Neuronal stem cell (in vitro differentiated cells): ENCODE results near the gene IMP3.
A peak's percentile ranks its signal among the peaks of the same experiment; 100 is the strongest.

Experiments used
- DNase-seq: peaks from one replicate; pipeline ENCODE4 v3.0.0-alpha.2; 2013; ENCODE audit warnings: low spot score
- H2AFZ ChIP-seq: one replicate; pipeline ENCODE4 v1.6.1; 2013; ENCODE audit warnings: mild to moderate bottlenecking, low read length, inconsistent platforms
- H2AK5ac ChIP-seq: 2 replicates; pipeline ENCODE4 v1.6.1; 2013; ENCODE audit warnings: low read depth, mild to moderate bottlenecking, inconsistent platforms, low read length, moderate library complexity, mixed read lengths
- H2BK120ac ChIP-seq: 2 replicates; pipeline ENCODE4 v1.6.1; 2013; ENCODE audit warnings: low read depth, mild to moderate bottlenecking, inconsistent platforms, low read length, moderate library complexity, mixed read lengths
- H2BK12ac ChIP-seq: one replicate; pipeline ENCODE4 v1.6.1; 2013; ENCODE audit warnings: low read length, inconsistent platforms
- H2BK15ac ChIP-seq: 2 replicates; pipeline ENCODE4 v1.6.1; 2013; ENCODE audit warnings: mild to moderate bottlenecking, low read length, inconsistent platforms, mixed read lengths
- H2BK5ac ChIP-seq: one replicate; pipeline ENCODE4 v1.6.1; 2013; ENCODE audit warnings: inconsistent platforms, mild to moderate bottlenecking, low read length, moderate library complexity
- H3K14ac ChIP-seq: one replicate; pipeline ENCODE4 v1.6.1; 2013; ENCODE audit warnings: low read length, inconsistent platforms
- H3K18ac ChIP-seq: 2 replicates; pipeline ENCODE4 v1.6.1; 2013; ENCODE audit warnings: low read length, inconsistent platforms
- H3K23ac ChIP-seq: 2 replicates; pipeline ENCODE4 v1.6.1; 2013; ENCODE audit warnings: low read depth, mild to moderate bottlenecking, mixed read lengths, low read length, inconsistent platforms; ENCODE audit not compliant: poor library complexity
- H3K27ac ChIP-seq: replicated peaks from 3 replicates; pipeline ENCODE4 v1.5.1; 2013; ENCODE audit warnings: low read length, inconsistent platforms
- H3K27me3 ChIP-seq, 3 experiments: 2 replicates each; pipeline ENCODE4 v1.6.1; 2013; ENCODE audit warnings: low read length in 3 of 3, mild to moderate bottlenecking in 2 of 3, inconsistent platforms in 1 of 3, low read depth in 1 of 3, mixed read lengths in 1 of 3, moderate library complexity in 1 of 3; ENCODE audit not compliant: control insufficient read depth in 3 of 3, insufficient read depth in 3 of 3
- H3K36me3 ChIP-seq, 2 donors: replicated peaks in 1 of 2; 2 replicates each; pipeline ENCODE4 v1.6.1; 2013; ENCODE audit warnings: low read length in 2 of 2; ENCODE audit not compliant: control insufficient read depth in 2 of 2, insufficient read depth in 2 of 2
- H3K4ac ChIP-seq: 2 replicates; pipeline ENCODE4 v1.6.1; 2013; ENCODE audit warnings: inconsistent platforms, mild to moderate bottlenecking, low read length, moderate library complexity
- H3K4me1 ChIP-seq, 2 donors: 1 replicate in 1 of 2; 2 replicates in 1 of 2; pipeline ENCODE4 v1.6.1; 2013; ENCODE audit warnings: low read length in 2 of 2, low read depth in 1 of 2; ENCODE audit not compliant: control insufficient read depth in 2 of 2, insufficient read depth in 1 of 2
- H3K4me2 ChIP-seq: one replicate; pipeline ENCODE4 v1.6.1; 2013; ENCODE audit warnings: mild to moderate bottlenecking, low read length, inconsistent platforms; ENCODE audit not compliant: insufficient read depth, poor library complexity, severe bottlenecking
- H3K4me3 ChIP-seq, 2 donors: 2 replicates each; pipeline ENCODE4 v1.5.1; 2013; ENCODE audit warnings: low read length in 2 of 2, mild to moderate bottlenecking in 2 of 2, inconsistent platforms in 1 of 2, moderate library complexity in 1 of 2
- H3K79me1 ChIP-seq: one replicate; pipeline ENCODE4 v1.6.1; 2013; ENCODE audit warnings: low read depth, mild to moderate bottlenecking, inconsistent platforms, low read length, moderate library complexity
- H3K9ac ChIP-seq: one replicate; pipeline ENCODE4 v1.6.1; 2013; ENCODE audit warnings: mild to moderate bottlenecking, low read depth, low read length, inconsistent platforms; ENCODE audit not compliant: poor library complexity
- H3K9me3 ChIP-seq, 2 donors: replicated peaks in 1 of 2; 2 replicates each; pipeline versions ENCODE3 to v1.6.1; 2013; ENCODE audit warnings: low read length in 2 of 2, mild to moderate bottlenecking in 2 of 2, inconsistent platforms in 1 of 2, low read depth in 1 of 2, mixed read lengths in 1 of 2, moderate library complexity in 1 of 2; ENCODE audit not compliant: control insufficient read depth in 2 of 2, insufficient read depth in 1 of 2
- H4K8ac ChIP-seq: one replicate; pipeline ENCODE4 v1.6.1; 2013; ENCODE audit warnings: low read depth, mild to moderate bottlenecking, inconsistent platforms, low read length, moderate library complexity
- H4K91ac ChIP-seq: one replicate; pipeline ENCODE4 v1.6.1; 2013; ENCODE audit warnings: low read length, low read depth, mild to moderate bottlenecking, inconsistent platforms; ENCODE audit not compliant: poor library complexity
- WGBS, 2 donors: extraction: QIAGEN DNeasy Blood & Tissue Kit; methylation state at CpG; one replicate each; pipeline ENCODE4 v1.1.7; 2013; ENCODE audit warnings: missing lambda C conversion rate in 2 of 2, mixed read lengths in 1 of 2; ENCODE audit not compliant: insufficient read length in 2 of 2, insufficient replicate concordance in 1 of 2; ENCODE audit errors: extremely low coverage in 2 of 2; 5-methylcytosine and 5-hydroxymethylcytosine counted together

IMP3 gene

DNA sequence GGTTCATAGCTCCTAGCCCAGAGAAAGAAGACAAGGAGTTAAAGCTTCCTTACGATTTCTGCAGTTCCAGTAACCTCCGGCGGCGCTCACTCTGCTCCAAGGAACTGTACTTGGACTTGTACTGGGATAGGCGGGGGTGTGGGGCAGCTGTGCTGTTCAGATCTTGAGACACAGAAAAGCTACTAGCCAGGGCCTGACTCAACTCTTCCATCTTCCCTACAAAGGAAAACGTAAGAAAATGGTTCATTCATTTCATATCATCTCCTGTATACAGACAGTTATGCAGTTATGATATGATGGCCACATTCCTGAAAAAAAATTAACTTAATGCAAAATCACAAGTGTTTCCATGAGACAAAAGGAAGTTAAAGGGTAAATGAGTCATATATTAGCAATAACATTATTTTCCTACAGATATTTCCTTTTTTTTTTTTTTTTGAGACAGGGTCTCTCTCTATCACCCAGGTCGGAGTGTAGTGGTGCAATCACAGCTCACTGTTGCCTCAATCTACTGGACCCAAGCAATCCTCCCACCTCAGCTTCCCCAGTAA is 19.1 kb downstream of the IMP3 start:
- Histone ChIP-seq H3K27ac (peak overlapping the region; percentile 10), H4K91ac (no peak overlapping the region), H2BK120ac (no peak overlapping the region), H2BK15ac (no peak overlapping the region), H4K8ac (no peak overlapping the region), H2BK5ac (no peak overlapping the region), H3K18ac (no peak overlapping the region), H3K4me1 (no peaks in the 10 kb centered on the region), H3K79me1 (no peaks in the 10 kb centered on the region), H3K4ac (no peak overlapping the region), H2AK5ac (no peak overlapping the region), H2AFZ (no peak overlapping the region), H3K27me3 (no peaks in the 10 kb centered on the region), H2BK12ac (no peak overlapping the region), H3K23ac (no peak overlapping the region), H3K36me3 (peaks cover 8 to 47% of the 10 kb centered on the region in 2 donors), H3K4me3 (no peak overlapping the region), H3K9me3 (no peaks in the 10 kb centered on the region), H3K4me2 (no peak overlapping the region), H3K14ac (no peak overlapping the region), H3K9ac (no peak overlapping the region)
- DNase-seq, result no peak
- WGBS, 2 donors, result no CpG with 5 or more reads among the region's 7 CpGs

DNA sequence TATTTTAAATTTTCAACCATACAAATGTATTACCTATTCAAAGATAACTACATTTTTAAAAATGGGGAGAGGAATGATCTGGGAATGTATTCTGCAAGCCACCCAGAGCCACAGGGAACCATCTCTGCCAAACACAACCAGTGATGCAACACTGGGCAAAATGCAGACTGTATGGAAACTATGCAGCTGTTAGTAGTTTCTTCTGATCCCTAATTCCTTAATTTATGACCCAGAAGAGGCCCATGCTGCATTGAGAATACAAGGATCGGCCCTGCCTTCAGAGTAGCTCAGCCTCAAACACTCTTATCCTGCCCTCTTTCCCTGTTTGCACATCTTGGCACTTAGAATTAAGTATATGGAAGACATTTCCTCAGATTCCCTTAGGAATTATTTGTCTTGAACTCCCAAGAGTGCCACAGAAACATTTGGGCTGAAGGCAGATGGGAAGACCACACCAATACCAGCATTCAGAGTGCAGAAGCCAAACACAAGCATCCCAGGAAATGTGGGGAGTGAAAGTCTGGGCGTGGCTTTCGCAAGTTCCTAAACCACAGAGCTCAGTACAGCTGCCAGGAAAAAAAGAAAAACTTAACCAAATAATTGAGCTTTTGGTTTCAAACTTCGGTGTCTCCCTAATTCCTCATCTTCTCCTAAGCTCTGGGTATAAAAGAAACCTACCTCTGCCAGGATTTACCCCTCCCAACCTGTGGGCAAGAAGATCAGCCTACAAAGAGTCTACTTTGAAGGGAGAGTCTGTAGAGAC is 19.8 kb downstream of the IMP3 start:
- no peak overlapping the region for H4K91ac ChIP-seq
- H2BK12ac ChIP-seq, result no peak overlapping the region
- H4K8ac ChIP-seq, result no peak overlapping the region
- H3K4me3 ChIP-seq, result no peak overlapping the region
- H3K36me3 ChIP-seq, result peaks cover 10 to 52% of the 10 kb centered on the region in 2 donors
- H2BK5ac ChIP-seq, result no peak overlapping the region
- H3K9me3 ChIP-seq, result no peaks in the 10 kb centered on the region
- no peak overlapping the region for H3K27ac ChIP-seq
- H3K14ac ChIP-seq, result no peak overlapping the region
- no peak overlapping the region for H2BK15ac ChIP-seq
- H3K79me1 ChIP-seq, result no peaks in the 10 kb centered on the region
- no peak overlapping the region for H3K23ac ChIP-seq
- no peak overlapping the region for H2AK5ac ChIP-seq
- H3K27me3 ChIP-seq, result no peaks in the 10 kb centered on the region
- H3K4me2 ChIP-seq, result no peak overlapping the region
- no CpG with 5 or more reads among the region's 4 CpGs for WGBS, 2 donors
- no peak overlapping the region for H3K18ac ChIP-seq
- no peaks in the 10 kb centered on the region for H3K4me1 ChIP-seq
- DNase-seq, result no peak
- no peak overlapping the region for H2AFZ ChIP-seq
- no peak overlapping the region for H2BK120ac ChIP-seq
- no peak overlapping the region for H3K4ac ChIP-seq
- no peak overlapping the region for H3K9ac ChIP-seq

DNA sequence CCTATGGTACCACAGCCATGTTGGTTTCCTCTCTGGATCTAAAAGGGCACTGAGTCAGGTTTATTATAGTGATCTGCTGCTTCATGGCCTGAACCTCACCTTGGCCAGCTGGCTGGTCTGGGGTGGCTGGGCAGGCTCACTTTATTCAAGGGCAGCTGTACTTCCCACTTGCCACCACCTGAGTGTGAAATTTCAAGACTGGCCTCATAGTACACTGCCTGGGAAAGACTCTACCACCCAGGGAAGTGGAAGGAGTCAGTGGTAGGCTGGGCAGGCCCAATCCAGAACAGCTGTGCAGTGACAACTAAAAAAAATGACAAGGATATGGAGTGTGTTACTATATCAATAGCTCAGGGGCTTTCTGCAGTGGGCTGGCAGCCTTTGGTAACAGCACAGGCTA is 23.3 kb downstream of the IMP3 start:
- H3K27me3 ChIP-seq, result no peaks in the 10 kb centered on the region
- H3K27ac ChIP-seq, result no peak overlapping the region
- H2BK120ac ChIP-seq, result no peak overlapping the region
- no peak overlapping the region for H3K4me3 ChIP-seq
- no peak overlapping the region for H2AK5ac ChIP-seq
- DNase-seq, result no peak
- no peak overlapping the region for H3K9ac ChIP-seq
- H4K8ac ChIP-seq, result no peak overlapping the region
- no peak overlapping the region for H3K4ac ChIP-seq
- H3K36me3 ChIP-seq, result peaks cover 11 to 81% of the 10 kb centered on the region in 2 donors
- H2AFZ ChIP-seq, result no peak overlapping the region
- no peak overlapping the region for H4K91ac ChIP-seq
- no peak overlapping the region for H3K4me2 ChIP-seq
- no peak overlapping the region for H2BK12ac ChIP-seq
- no peak overlapping the region for H3K14ac ChIP-seq
- no peaks in the 10 kb centered on the region for H3K4me1 ChIP-seq
- H2BK5ac ChIP-seq, result no peak overlapping the region
- H3K9me3 ChIP-seq, result no peaks in the 10 kb centered on the region
- no peak overlapping the region for H3K18ac ChIP-seq
- no peaks in the 10 kb centered on the region for H3K79me1 ChIP-seq
- no peak overlapping the region for H2BK15ac ChIP-seq
- H3K23ac ChIP-seq, result no peak overlapping the region

DNA sequence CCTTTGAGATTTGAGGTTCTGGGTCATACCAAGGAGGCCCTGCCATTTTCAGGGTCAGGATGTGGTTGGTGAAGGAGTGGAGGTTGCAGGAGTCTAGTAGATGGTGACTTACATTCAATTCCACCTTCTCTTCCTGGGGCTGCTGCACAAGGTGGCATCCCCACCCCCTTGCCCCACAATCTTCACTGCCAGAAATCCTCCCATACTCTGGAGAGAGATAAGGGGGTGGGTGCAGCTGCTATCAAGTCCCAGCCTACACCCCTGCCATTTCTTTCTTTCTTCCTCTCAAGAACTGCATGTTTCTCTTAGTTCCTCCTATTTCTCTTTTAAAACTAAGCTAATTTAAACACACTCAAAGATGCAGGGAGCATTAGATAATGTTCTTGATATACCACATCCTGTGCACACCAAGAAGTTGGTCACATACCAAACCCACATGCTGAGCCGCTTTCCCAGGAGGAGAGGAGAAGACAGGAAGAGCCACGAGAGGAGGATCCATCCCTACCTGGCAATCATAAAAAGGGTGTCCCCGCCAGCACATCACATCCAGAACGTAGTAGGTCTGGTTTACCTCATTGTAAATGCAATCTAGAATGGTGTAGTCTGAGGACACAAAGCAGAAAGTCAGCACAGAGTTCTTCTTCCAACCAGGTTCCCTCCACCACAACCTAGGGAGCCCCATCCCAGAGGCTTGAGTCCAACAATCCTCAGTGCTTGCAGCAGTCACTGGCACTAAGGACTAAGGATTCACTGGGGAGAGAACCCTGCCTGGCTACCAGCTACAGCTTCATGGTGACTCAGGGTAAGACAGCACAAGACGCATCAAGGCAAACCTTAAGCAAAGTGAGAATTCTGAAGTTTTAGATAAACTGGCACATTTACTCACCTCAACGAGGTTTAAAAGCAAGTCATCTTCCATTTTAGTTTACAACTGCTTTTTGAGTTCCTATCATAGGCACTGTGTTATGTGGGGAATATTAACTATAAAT is 33.0 kb downstream of the IMP3 start:
- Histone ChIP-seq H3K27me3 (no peaks in the 10 kb centered on the region), H3K4me1 (no peaks in the 10 kb centered on the region), H2AFZ (no peak overlapping the region), H3K9ac (no peak overlapping the region), H3K14ac (no peak overlapping the region), H3K23ac (no peak overlapping the region), H3K18ac (no peak overlapping the region), H3K79me1 (no peaks in the 10 kb centered on the region), H3K9me3 (no peaks in the 10 kb centered on the region), H2BK120ac (no peak overlapping the region), H2BK5ac (no peak overlapping the region), H4K8ac (no peak overlapping the region), H3K4ac (no peak overlapping the region), H2AK5ac (no peak overlapping the region), H2BK15ac (no peak overlapping the region), H3K4me2 (no peak overlapping the region), H2BK12ac (no peak overlapping the region), H3K36me3 (peaks cover 15 to 64% of the 10 kb centered on the region in 2 donors), H4K91ac (no peak overlapping the region), H3K4me3 (no peak overlapping the region), H3K27ac (no peak overlapping the region)
- no peak for DNase-seq
- WGBS, 2 donors, result no CpG with 5 or more reads among the region's 6 CpGs
